Activated T-helper 1 cell treated with anti-CD3 and anti-CD28 coated beads, Interleukin-2, amount 50 U/mL, for 16 hours (primary cell): ENCODE results near the gene VWA5B2.

Experiments used
- DNase-seq, 2 donors: peaks; one replicate each; pipeline ENCODE4 v3.0.0-alpha.2; 2020; ENCODE audit warnings: low read depth in 1 of 2, low spot score in 1 of 2

VWA5B2 gene

GRCh38 chr3:184222521-184222920, 6.9 kb upstream of the VWA5B2 start:
- no peak for DNase-seq

- DNase-seq, result no peak
These were observed 5.4 kb upstream of the VWA5B2 start for GRCh38 chr3:184223946-184224345.

- DNase-seq, result peak in 1 of 2 donors; percentile 35
These were observed 1.9 kb upstream of the VWA5B2 start for GRCh38 chr3:184227481-184227935.

- no peak for DNase-seq
These were observed 828 bp upstream of the VWA5B2 start for GRCh38 chr3:184228376-184229137.

- DNase-seq, result no peak
These were observed 757 bp downstream of the VWA5B2 start for GRCh38 chr3:184230081-184230602.

GRCh38 chr3:184230603-184231528, 1.5 kb downstream of the VWA5B2 start:
- DNase-seq, result no peak

- DNase-seq, result no peak
These were observed 2.3 kb downstream of the VWA5B2 start for GRCh38 chr3:184231671-184232070.

- no peak for DNase-seq
These were observed 3.9 kb downstream of the VWA5B2 start for GRCh38 chr3:184233127-184233843.

GRCh38 chr3:184234224-184234623, 4.8 kb downstream of the VWA5B2 start:
- no peak for DNase-seq

GRCh38 chr3:184234671-184235380, 5.4 kb downstream of the VWA5B2 start:
- no peak for DNase-seq

- DNase-seq, result no peak
These were observed 6.1 kb downstream of the VWA5B2 start for GRCh38 chr3:184235381-184236032.

GRCh38 chr3:184236033-184236410, 6.6 kb downstream of the VWA5B2 start:
- no peak for DNase-seq

GRCh38 chr3:184236636-184237035, 7.3 kb downstream of the VWA5B2 start:
- no peak for DNase-seq

GRCh38 chr3:184237211-184237610, 7.8 kb downstream of the VWA5B2 start:
- no peak for DNase-seq

- DNase-seq, result no peak
These were observed 8.4 kb downstream of the VWA5B2 start for GRCh38 chr3:184237807-184238206.

- DNase-seq, result no peak
These were observed 8.9 kb downstream of the VWA5B2 start for GRCh38 chr3:184238246-184238818.

- no peak for DNase-seq
These were observed 9.8 kb downstream of the VWA5B2 start for GRCh38 chr3:184239221-184239620.

GRCh38 chr3:184239708-184240107, 10.3 kb downstream of the VWA5B2 start:
- DNase-seq, result no peak

GRCh38 chr3:184240384-184241140, 11.2 kb downstream of the VWA5B2 start:
- DNase-seq, result no peak
